ENCODE measurements around the gene RAB3C. TPM values are rescaled to one million over a fixed set of nuclear protein-coding genes. Genes with fewer than 3 reads are reported as not detected.
"Not testable (repeated sequence)": the region's sequence is repeated elsewhere in the genome, so short reads cannot be mapped to it uniquely, and the experiment has no call there.

RAB3C gene
- total and polyA plus RNA-seq, 9 donors = 0.07 to 0.69 (median 0.21) TPM

DNA sequence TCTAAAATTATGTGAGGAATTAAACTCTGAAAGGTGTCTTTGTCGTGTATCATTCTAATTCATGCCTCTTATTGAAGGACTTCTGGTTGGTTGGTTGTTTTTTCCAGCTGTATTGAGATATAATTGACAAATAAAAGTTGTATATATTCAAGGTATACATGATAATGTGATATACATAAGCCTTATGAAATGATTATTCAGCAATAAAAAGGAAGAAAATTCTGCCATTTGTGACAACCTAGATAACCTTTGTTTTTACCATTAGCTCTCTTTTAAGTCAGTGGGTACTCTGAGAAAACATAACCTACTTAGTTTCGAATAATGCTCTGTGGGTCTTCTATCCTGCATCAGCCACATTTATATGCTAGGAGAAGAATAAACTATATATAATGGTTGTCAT lies 89.6 kb downstream of the RAB3C start:
- Histone ChIP-seq H3K9me3 (replicated peaks; ENCODE audit: control insufficient read depth, low read depth, low read length) (no peaks in the 10 kb centered on the region), H3K27ac (ENCODE audit: low read length) (no peak overlapping the region), H3K27me3 (ENCODE audit: control insufficient read depth, insufficient read depth, low read length) (no peaks in the 10 kb centered on the region), H3K4me3 (ENCODE audit: low read length) (no peak overlapping the region), H3K4me1 (ENCODE audit: control insufficient read depth, insufficient read depth, low read length) (no peaks in the 10 kb centered on the region), H3K36me3 (ENCODE audit: control insufficient read depth, insufficient read depth, low read length) (no peaks in the 10 kb centered on the region)
- no CpG with 5 or more reads among the region's 2 CpGs for WGBS (ENCODE audit: insufficient coverage)
- no peak for DNase-seq

DNA sequence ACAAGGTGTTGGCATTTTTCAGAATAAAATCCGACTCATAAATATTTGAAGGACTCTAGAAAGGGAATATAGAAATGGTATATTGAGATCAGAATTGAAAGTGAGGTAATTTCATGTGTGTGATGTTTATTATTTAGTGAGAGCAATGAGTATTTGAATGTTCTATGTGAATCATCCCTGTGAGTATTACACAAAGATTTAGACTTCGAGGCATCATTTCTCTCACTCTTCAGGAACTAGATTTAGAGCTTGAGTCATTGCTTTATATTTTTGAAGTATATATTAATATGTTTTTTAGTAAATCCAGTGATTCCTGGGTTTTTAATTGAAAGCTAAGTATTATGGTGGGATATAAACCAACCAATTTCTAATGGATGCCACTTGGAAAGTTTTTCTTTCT lies 91.2 kb downstream of the RAB3C start:
- Histone ChIP-seq H3K4me3 (ENCODE audit: low read length) (no peak overlapping the region), H3K27ac (ENCODE audit: low read length) (no peak overlapping the region), H3K4me1 (ENCODE audit: control insufficient read depth, insufficient read depth, low read length) (no peaks in the 10 kb centered on the region), H3K9me3 (replicated peaks; ENCODE audit: control insufficient read depth, low read depth, low read length) (no peaks in the 10 kb centered on the region), H3K27me3 (ENCODE audit: control insufficient read depth, insufficient read depth, low read length) (no peaks in the 10 kb centered on the region), H3K36me3 (ENCODE audit: control insufficient read depth, insufficient read depth, low read length) (no peaks in the 10 kb centered on the region)
- WGBS (ENCODE audit: insufficient coverage) = no CpG with 5 or more reads among the region's 2 CpGs
- DNase-seq = no peak

DNA sequence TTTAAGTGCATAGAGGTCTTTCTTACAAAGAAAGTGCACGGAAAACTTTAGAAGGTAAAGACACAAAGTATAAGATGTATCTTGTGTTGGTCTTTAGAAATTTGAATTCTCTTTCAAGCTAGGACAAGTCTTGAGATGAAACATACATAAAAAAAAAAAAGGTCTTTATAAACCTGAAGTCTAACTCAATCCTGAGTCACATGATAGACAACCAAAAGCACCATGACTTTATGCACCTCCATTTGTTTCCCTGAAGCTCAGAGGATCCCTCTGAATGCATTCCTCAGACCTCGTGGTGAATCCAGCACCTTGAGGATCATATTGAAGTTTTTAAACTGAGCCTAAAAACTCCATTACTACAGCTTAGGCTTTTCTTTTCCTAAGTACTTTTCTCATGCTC lies 91.8 kb downstream of the RAB3C start:
- H3K27ac ChIP-seq (ENCODE audit: low read length) = no peak overlapping the region
- no peaks in the 10 kb centered on the region for H3K36me3 ChIP-seq (ENCODE audit: control insufficient read depth, insufficient read depth, low read length)
- no peaks in the 10 kb centered on the region for H3K27me3 ChIP-seq (ENCODE audit: control insufficient read depth, insufficient read depth, low read length)
- no peaks in the 10 kb centered on the region for H3K4me1 ChIP-seq (ENCODE audit: control insufficient read depth, insufficient read depth, low read length)
- no peak overlapping the region for H3K4me3 ChIP-seq (ENCODE audit: low read length)
- DNase-seq = no peak
- WGBS (ENCODE audit: insufficient coverage) = 17% methylated on average over 1 of the region's 2 CpGs
- no peaks in the 10 kb centered on the region for H3K9me3 ChIP-seq (replicated peaks; ENCODE audit: control insufficient read depth, low read depth, low read length)

DNA sequence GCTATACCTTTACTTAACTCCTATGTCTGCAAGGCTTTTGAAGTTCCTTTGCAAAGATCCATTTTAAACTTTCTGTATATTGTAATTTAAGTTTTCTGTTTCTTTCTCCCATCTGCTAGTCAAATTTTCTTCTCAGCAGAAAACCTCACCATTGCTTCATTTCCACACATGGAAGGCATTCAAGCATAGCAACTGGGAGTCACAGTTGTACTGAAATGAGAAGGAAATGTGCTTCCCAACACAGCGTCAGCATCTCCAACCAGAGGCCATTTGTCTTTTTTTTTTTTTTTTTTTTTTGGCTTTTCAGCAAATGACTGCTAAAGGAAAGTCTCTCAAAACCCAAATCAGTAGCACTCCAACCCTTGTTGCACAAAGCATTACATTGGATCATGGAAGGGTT lies 92.5 kb downstream of the RAB3C start:
- no peak overlapping the region for H3K27ac ChIP-seq (ENCODE audit: low read length)
- peak; percentile 77 for DNase-seq
- WGBS (ENCODE audit: insufficient coverage) = 0% methylated on average over 1 of the region's 1 CpG
- H3K36me3 ChIP-seq (ENCODE audit: control insufficient read depth, insufficient read depth, low read length) = no peaks in the 10 kb centered on the region
- no peaks in the 10 kb centered on the region for H3K4me1 ChIP-seq (ENCODE audit: control insufficient read depth, insufficient read depth, low read length)
- no peak overlapping the region for H3K4me3 ChIP-seq (ENCODE audit: low read length)
- H3K27me3 ChIP-seq (ENCODE audit: control insufficient read depth, insufficient read depth, low read length) = no peaks in the 10 kb centered on the region
- no peaks in the 10 kb centered on the region for H3K9me3 ChIP-seq (replicated peaks; ENCODE audit: control insufficient read depth, low read depth, low read length)

DNA sequence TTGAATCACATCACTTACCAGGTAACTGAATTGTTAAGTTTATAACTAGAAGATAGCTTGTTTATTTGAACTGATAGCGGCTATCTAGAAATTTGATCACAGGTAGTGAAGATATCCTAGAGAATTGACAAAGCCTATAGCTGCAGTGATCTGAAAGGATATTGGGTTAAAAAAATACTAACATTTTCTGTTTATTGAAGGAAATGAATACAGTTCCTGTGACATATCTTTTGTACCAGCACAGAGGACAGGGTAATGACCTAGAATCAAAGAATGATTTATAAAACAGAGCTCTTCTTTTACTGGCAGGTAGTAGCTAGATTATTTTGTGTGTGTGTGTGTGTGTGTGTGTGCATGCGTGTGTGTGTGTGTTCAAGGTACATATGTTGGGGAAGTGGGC lies 94.8 kb downstream of the RAB3C start:
- H3K4me1 ChIP-seq (ENCODE audit: control insufficient read depth, insufficient read depth, low read length) = no peaks in the 10 kb centered on the region
- DNase-seq = no peak
- no CpG with 5 or more reads among the region's 2 CpGs for WGBS (ENCODE audit: insufficient coverage)
- no peaks in the 10 kb centered on the region for H3K36me3 ChIP-seq (ENCODE audit: control insufficient read depth, insufficient read depth, low read length)
- H3K27ac ChIP-seq (ENCODE audit: low read length) = no peak overlapping the region
- H3K9me3 ChIP-seq (replicated peaks; ENCODE audit: control insufficient read depth, low read depth, low read length) = no peaks in the 10 kb centered on the region
- H3K27me3 ChIP-seq (ENCODE audit: control insufficient read depth, insufficient read depth, low read length) = no peaks in the 10 kb centered on the region
- no peak overlapping the region for H3K4me3 ChIP-seq (ENCODE audit: low read length)

DNA sequence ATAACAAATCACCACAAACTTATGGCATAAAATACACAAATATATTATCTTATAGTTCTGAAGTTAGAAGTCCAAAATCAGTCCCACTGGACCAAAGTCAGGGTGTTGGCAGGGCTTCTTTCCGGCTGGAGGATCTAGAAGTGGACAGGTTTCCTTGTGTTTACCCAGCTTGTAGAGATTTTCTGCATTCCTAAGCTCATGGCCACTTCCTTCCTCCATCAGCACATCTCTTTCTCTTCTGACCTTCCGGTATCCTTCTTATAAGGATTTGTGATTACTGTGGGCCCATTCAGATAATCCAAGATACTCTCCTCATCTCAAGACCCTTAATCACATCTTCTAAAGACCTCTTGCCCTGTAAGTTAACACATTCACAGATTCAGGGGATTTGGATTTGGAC lies 97.6 kb downstream of the RAB3C start:
- Histone ChIP-seq H3K4me1 (ENCODE audit: control insufficient read depth, insufficient read depth, low read length) (no peaks in the 10 kb centered on the region), H3K9me3 (replicated peaks; ENCODE audit: control insufficient read depth, low read depth, low read length) (no peaks in the 10 kb centered on the region), H3K27me3 (ENCODE audit: control insufficient read depth, insufficient read depth, low read length) (no peaks in the 10 kb centered on the region), H3K36me3 (ENCODE audit: control insufficient read depth, insufficient read depth, low read length) (no peaks in the 10 kb centered on the region), H3K4me3 (ENCODE audit: low read length) (no peak overlapping the region), H3K27ac (ENCODE audit: low read length) (no peak overlapping the region)
- DNase-seq = peak; percentile 4
- 33% methylated on average over 1 of the region's 2 CpGs for WGBS (ENCODE audit: insufficient coverage)

DNA sequence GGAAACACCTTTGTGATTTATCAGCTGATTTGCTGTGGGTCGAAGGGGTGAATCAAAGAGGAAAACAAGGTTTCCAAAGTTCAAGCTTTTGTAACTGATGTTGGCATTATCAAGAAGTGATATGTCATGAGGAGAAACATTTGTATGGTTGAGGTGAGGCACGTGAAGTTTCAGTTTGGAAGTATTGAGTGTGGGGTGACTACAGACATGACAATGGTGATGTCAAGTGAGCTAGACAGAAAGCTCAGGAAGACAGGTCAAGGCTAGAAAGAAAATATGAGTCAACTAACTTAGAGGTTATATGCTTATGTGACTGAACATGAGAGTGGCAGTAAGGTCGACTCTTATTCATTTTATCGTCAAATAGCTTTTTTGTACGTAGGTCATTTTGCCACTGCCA lies 99.1 kb downstream of the RAB3C start:
- Histone ChIP-seq H3K27me3 (ENCODE audit: control insufficient read depth, insufficient read depth, low read length) (no peaks in the 10 kb centered on the region), H3K4me3 (ENCODE audit: low read length) (no peak overlapping the region), H3K36me3 (ENCODE audit: control insufficient read depth, insufficient read depth, low read length) (no peaks in the 10 kb centered on the region), H3K9me3 (replicated peaks; ENCODE audit: control insufficient read depth, low read depth, low read length) (no peaks in the 10 kb centered on the region), H3K4me1 (ENCODE audit: control insufficient read depth, insufficient read depth, low read length) (no peaks in the 10 kb centered on the region), H3K27ac (ENCODE audit: low read length) (no peak overlapping the region)
- WGBS (ENCODE audit: insufficient coverage) = 92% methylated on average over 3 of the region's 5 CpGs
- DNase-seq = no peak

DNA sequence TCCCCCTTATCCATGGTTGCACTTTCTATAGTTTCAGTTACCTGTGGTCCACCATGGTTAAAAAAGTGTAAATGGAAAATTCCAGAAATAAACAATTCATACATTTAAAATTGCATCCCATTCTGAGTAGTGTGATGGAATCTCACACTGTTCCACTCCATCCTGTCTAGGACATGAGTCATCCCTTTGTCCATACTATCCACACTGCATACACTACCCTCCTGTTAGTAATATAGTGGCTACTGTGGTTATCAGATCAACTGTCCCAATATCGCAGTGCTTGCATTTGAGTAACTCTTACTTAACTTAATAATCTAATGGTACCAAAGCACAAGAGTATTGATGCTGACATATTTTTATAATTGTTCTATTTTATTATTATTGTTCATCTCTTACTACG lies 100.7 kb downstream of the RAB3C start:
- no peaks in the 10 kb centered on the region for H3K4me1 ChIP-seq (ENCODE audit: control insufficient read depth, insufficient read depth, low read length)
- no CpG with 5 or more reads among the region's 2 CpGs for WGBS (ENCODE audit: insufficient coverage)
- no peak overlapping the region for H3K4me3 ChIP-seq (ENCODE audit: low read length)
- DNase-seq = no peak
- H3K27ac ChIP-seq (ENCODE audit: low read length) = no peak overlapping the region
- H3K9me3 ChIP-seq (replicated peaks; ENCODE audit: control insufficient read depth, low read depth, low read length) = no peaks in the 10 kb centered on the region
- no peaks in the 10 kb centered on the region for H3K27me3 ChIP-seq (ENCODE audit: control insufficient read depth, insufficient read depth, low read length)
- H3K36me3 ChIP-seq (ENCODE audit: control insufficient read depth, insufficient read depth, low read length) = no peaks in the 10 kb centered on the region

DNA sequence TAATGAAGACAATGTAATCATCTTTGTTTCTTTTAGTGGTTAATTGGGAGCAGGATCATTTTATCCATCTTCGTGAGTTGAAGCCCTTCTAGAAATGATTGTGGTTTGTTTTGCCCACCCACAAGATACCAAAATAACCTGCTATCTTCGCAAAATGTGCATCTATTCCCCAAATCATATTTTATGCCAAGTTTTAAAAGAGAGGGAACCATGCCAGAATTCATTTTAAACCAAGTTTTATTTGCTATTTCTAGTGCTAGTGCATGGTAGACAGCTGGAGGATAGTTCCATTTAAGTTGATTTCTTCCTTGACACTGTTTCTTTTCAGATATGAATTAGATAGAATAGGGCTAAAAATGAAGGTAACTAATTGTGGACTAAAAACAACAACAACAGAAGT lies 104.2 kb downstream of the RAB3C start:
- H3K4me1 ChIP-seq (ENCODE audit: control insufficient read depth, insufficient read depth, low read length) = no peaks in the 10 kb centered on the region
- WGBS (ENCODE audit: insufficient coverage) = no CpG with 5 or more reads among the region's 2 CpGs
- no peaks in the 10 kb centered on the region for H3K36me3 ChIP-seq (ENCODE audit: control insufficient read depth, insufficient read depth, low read length)
- DNase-seq = no peak
- no peak overlapping the region for H3K4me3 ChIP-seq (ENCODE audit: low read length)
- no peak overlapping the region for H3K27ac ChIP-seq (ENCODE audit: low read length)
- no peaks in the 10 kb centered on the region for H3K9me3 ChIP-seq (replicated peaks; ENCODE audit: control insufficient read depth, low read depth, low read length)
- no peaks in the 10 kb centered on the region for H3K27me3 ChIP-seq (ENCODE audit: control insufficient read depth, insufficient read depth, low read length)

DNA sequence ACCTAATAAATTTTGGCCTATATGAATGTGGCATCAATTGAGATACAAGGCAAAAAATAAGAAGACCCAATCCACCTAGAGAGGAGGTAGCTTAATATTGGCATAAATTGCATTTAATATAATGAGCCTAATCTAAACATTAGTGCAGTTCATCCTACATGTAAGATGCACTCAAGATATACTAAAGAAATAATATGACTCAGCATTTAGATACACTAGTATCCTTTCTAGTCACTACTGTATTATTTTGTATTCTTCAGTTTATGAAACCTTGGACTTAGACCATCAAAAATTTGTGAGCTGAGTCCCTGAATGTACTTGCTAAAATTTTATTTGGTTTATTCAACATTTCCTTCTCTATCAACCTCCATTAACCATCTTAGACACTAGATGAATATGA lies 104.7 kb downstream of the RAB3C start:
- no peaks in the 10 kb centered on the region for H3K9me3 ChIP-seq (replicated peaks; ENCODE audit: control insufficient read depth, low read depth, low read length)

DNA sequence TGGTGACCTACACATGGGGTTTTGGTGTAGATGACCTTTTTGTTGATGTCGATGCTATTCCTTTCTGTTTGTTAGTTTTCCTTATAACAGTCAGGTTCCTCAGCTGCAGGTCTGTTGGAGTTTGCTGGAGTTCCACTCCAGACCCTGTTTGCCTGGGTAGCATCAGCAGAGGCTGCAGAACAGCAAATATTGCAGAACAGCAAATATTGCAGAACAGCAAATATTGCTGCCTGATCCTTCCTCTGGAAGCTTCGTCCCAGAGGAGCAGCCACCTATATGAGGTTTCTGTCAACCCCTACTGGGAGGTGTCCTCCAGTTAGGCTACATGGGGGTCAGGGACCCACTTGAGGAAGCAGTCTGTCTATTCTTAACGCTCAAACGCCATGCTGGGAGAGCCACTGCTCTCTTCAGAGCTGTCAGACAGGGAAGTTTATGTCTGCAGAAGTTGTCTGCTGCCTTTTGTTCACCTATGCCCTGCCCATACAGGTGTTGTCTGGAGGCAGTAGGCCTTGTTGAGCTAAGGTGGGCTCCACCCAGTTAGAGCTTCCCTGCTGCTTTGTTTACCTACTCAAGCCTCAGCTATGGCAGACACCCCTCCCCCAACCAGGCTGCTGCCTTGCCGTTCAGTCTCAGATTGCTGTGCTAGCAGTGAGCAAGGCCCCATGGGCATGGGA lies 116.3 kb downstream of the RAB3C start:
- WGBS (ENCODE audit: insufficient coverage) = 88% methylated on average over 3 of the region's 5 CpGs
- not testable (repeated sequence) for H3K27ac ChIP-seq (ENCODE audit: low read length); H3K27me3 ChIP-seq (ENCODE audit: control insufficient read depth, insufficient read depth, low read length); DNase-seq; H3K4me3 ChIP-seq (ENCODE audit: low read length); H3K4me1 ChIP-seq (ENCODE audit: control insufficient read depth, insufficient read depth, low read length); H3K36me3 ChIP-seq (ENCODE audit: control insufficient read depth, insufficient read depth, low read length); H3K9me3 ChIP-seq (replicated peaks; ENCODE audit: control insufficient read depth, low read depth, low read length)

More for the DNA sequence above, 104.7 kb downstream of the RAB3C start:
- H3K4me1 ChIP-seq (ENCODE audit: control insufficient read depth, insufficient read depth, low read length) = no peaks in the 10 kb centered on the region
- H3K4me3 ChIP-seq (ENCODE audit: low read length) = no peak overlapping the region
- DNase-seq = no peak
- no peaks in the 10 kb centered on the region for H3K27me3 ChIP-seq (ENCODE audit: control insufficient read depth, insufficient read depth, low read length)
- no peak overlapping the region for H3K27ac ChIP-seq (ENCODE audit: low read length)
- no peaks in the 10 kb centered on the region for H3K36me3 ChIP-seq (ENCODE audit: control insufficient read depth, insufficient read depth, low read length)

Measured in muscle of leg (tissue), 11 donors.